Glutamatergic neuron (in vitro differentiated cells): ENCODE data around the gene GNB1. TPM values are rescaled to one million over a fixed set of nuclear protein-coding genes. Genes with fewer than 3 reads are reported as not detected.

ENCODE experiments used
- DNase-seq: peaks from one replicate; pipeline ENCODE4 v3.0.0; 2022
- H3K27ac Mint-ChIP-seq: one replicate; pipeline ENCODE4 v1.8.0; 2020; ENCODE audit warnings: mild to moderate bottlenecking, mixed read lengths, inconsistent platforms; ENCODE audit not compliant: unreplicated experiment
- H3K27me3 Mint-ChIP-seq: one replicate; pipeline ENCODE4 v1.8.0; 2020; ENCODE audit warnings: mild to moderate bottlenecking, moderate library complexity, mixed read lengths, inconsistent platforms; ENCODE audit not compliant: unreplicated experiment
- H3K36me3 Mint-ChIP-seq: one replicate; pipeline ENCODE4 v1.8.0; 2020; ENCODE audit warnings: mild to moderate bottlenecking, mixed read lengths, inconsistent platforms; ENCODE audit not compliant: unreplicated experiment
- H3K4me1 Mint-ChIP-seq: one replicate; pipeline ENCODE4 v1.8.0; 2020; ENCODE audit warnings: mild to moderate bottlenecking, low read depth, mixed read lengths, inconsistent platforms; ENCODE audit not compliant: unreplicated experiment
- H3K4me3 Mint-ChIP-seq: one replicate; pipeline ENCODE4 v1.8.0; 2020; ENCODE audit warnings: mild to moderate bottlenecking, mixed read lengths, inconsistent platforms; ENCODE audit not compliant: unreplicated experiment
- H3K9me3 Mint-ChIP-seq: one replicate; pipeline ENCODE4 v1.8.0; 2020; ENCODE audit warnings: mild to moderate bottlenecking, moderate library complexity, mixed read lengths, inconsistent platforms; ENCODE audit not compliant: unreplicated experiment
- CTCF ChIP-seq: fragments of 200-600 bp; sonication (generic); IDR thresholded peaks from one replicate; pipeline ENCODE4 v1.5.0; 2021; ENCODE audit not compliant: partially characterized antibody, unreplicated experiment
- total RNA-seq: library from RNA; stranded (reverse); fragmentation: NEBNext Ultra II Directional; extraction: Animal tissue kit (Norgen Biotek cat#: 25700); gene quantifications from one replicate; pipeline ENCODE4 v1.2.1, GENCODE V29; 2021; ENCODE audit not compliant: unreplicated experiment

Gene GNB1
- total RNA-seq, 1 donor from 2014 or later, result 734 TPM

GRCh38 chr1:1901641-1902294 is 10.9 kb upstream of the GNB1 start:
- Mint-ChIP-seq H3K9me3 (no peaks in the 10 kb centered on the region), H3K36me3 (no peaks in the 10 kb centered on the region), H3K27me3 (peaks cover 2% of the 10 kb centered on the region), H3K4me1 (peaks cover 4% of the 10 kb centered on the region), H3K27ac (no peak overlapping the region), H3K4me3 (no peak overlapping the region)
- no peak for DNase-seq
- no peak for TF ChIP-seq CTCF

- no peaks in the 10 kb centered on the region for H3K27me3 Mint-ChIP-seq
- H3K36me3 Mint-ChIP-seq, result no peaks in the 10 kb centered on the region
- no peak overlapping the region for H3K27ac Mint-ChIP-seq
- peaks cover under 1% of the 10 kb centered on the region for H3K4me1 Mint-ChIP-seq
- no peaks in the 10 kb centered on the region for H3K9me3 Mint-ChIP-seq
- TF ChIP-seq CTCF, result no peak
- H3K4me3 Mint-ChIP-seq, result no peak overlapping the region
- DNase-seq, result no peak
Measured at GRCh38 chr1:1900883-1901640, 10.2 kb upstream of the GNB1 start.

GRCh38 chr1:1899967-1900327 is 9.1 kb upstream of the GNB1 start:
- no peak for TF ChIP-seq CTCF
- no peak overlapping the region for H3K4me3 Mint-ChIP-seq
- H3K4me1 Mint-ChIP-seq, result peaks cover 5% of the 10 kb centered on the region
- H3K27ac Mint-ChIP-seq, result no peak overlapping the region
- H3K27me3 Mint-ChIP-seq, result peaks cover under 1% of the 10 kb centered on the region
- H3K9me3 Mint-ChIP-seq, result no peaks in the 10 kb centered on the region
- H3K36me3 Mint-ChIP-seq, result no peaks in the 10 kb centered on the region
- no peak for DNase-seq

- Mint-ChIP-seq H3K36me3 (no peaks in the 10 kb centered on the region), H3K9me3 (peaks cover 1% of the 10 kb centered on the region), H3K27me3 (peaks cover 5% of the 10 kb centered on the region), H3K4me1 (peaks cover 10% of the 10 kb centered on the region), H3K4me3 (no peak overlapping the region), H3K27ac (no peak overlapping the region)
- no peak for TF ChIP-seq CTCF
- DNase-seq, result no peak
Measured at GRCh38 chr1:1899266-1899966, 8.5 kb upstream of the GNB1 start.
